ENCODE results near the gene ZNF282. TPM values are rescaled to one million over a fixed set of nuclear protein-coding genes. Genes with fewer than 3 reads are reported as not detected.
"Not testable (repeated sequence)": the region's sequence is repeated elsewhere in the genome, so short reads cannot be mapped to it uniquely, and the experiment has no call there.

Gene ZNF282
- total and polyA plus RNA-seq, 7 experiments from 2014 or later: 0.83 to 36.7 (median 13.3) TPM

DNA sequence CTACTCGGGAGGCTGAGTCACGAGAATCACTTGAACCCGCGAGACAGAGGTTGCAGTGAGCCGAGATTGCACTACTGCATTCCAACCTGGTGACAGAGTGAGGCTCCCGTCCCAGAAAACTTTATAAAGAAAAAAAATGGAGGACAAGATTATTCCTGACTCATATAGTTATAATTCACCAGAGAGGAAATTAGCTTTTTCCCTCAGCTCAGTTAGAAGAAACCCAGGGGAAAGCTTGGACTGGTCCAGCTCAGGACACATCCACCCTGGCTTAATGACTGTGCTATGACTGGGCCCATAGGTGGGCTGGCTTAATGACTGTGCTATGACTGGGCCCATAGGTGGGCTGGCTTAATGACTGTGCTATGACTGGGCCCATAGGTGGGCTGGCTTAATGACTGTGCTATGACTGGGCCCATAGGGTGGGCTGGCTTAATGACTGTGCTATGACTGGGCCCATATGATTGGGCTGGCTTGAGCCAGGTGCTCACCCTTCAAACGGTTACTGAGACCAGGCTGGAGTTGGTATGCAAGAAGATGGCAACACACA is 38.4 kb downstream of the ZNF282 start:
- H3K4me1 Mint-ChIP-seq; H3K27ac Mint-ChIP-seq; ATAC-seq; H3K9me3 Mint-ChIP-seq; H3K27ac ChIP-seq (ENCODE audit: low read depth, low read length); H3K4me3 ChIP-seq (ENCODE audit: low read length); intact Hi-C loops (cut with micrococcal nuclease); H3K4me1 ChIP-seq (ENCODE audit: control insufficient read depth in 2 of 2, insufficient read depth in 2 of 2, low read length in 2 of 2); DNase-seq; H3K36me3 Mint-ChIP-seq; H3K36me3 ChIP-seq (ENCODE audit: control insufficient read depth in 2 of 3, insufficient read depth in 3 of 3, low read length in 3 of 3); H3K9me3 ChIP-seq (ENCODE audit: control insufficient read depth in 2 of 3, low read length in 3 of 3); H3K27me3 ChIP-seq (ENCODE audit: control insufficient read depth in 2 of 2, insufficient read depth in 2 of 2, low read length in 2 of 2); H3K4me3 Mint-ChIP-seq: not testable (repeated sequence)
- ChIA-PET CTCF (interaction anchor here (1.0 kb wide), 1 partner anchor 262 kb away, joined by 3 read pairs; no protein-coding TSS in a partner anchor), POLR2A (interaction anchor here (0.9 kb wide), 1 partner anchor 51 kb away, joined by 3 read pairs; no protein-coding TSS in a partner anchor)
- peaks cover 5 to 19% (median 10%) of the 10 kb centered on the region in 5 donors for H3K27me3 Mint-ChIP-seq

DNA sequence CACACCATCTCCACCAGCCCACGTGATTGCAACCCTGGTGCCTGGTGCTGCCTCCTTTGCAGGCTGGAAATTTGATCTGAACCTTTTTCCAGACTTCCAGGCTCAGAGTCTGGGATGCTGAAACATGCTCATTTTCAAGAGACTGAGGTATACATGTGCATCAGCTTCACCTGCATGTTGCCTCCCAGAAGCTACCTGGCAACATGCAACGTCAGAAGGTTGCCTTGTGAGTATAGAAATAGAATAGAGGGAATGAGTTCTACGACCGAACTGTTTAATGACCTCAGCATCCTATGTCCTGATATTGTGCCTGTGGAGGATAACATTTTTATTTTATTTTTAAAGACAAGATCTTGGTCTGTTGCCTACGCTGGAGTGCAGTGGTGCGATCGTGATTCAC is 42.2 kb downstream of the ZNF282 start:
- POLR2A ChIA-PET: no interaction called here
- Mint-ChIP-seq H3K27ac (no peak overlapping the region), H3K4me1 (peaks cover 16 to 33% (median 25%) of the 10 kb centered on the region in 7 donors), H3K36me3 (peaks cover under 1 to 5% (median 2%) of the 10 kb centered on the region in 5 donors), H3K27me3 (peaks cover 2 to 17% (median 8%) of the 10 kb centered on the region in 5 donors), H3K4me3 (peak overlapping the region in 1 of 10 donors; percentile 16), H3K9me3 (peaks cover 0 to 2% (median 0%) of the 10 kb centered on the region in 11 donors)
- intact Hi-C loops (cut with micrococcal nuclease): loop anchor here in 1 of 2 donors (5.0 kb wide), 1 partner anchor 40 kb away; the partner anchor contains the start of gene ZNF282
- no peak for DNase-seq
- Histone ChIP-seq H3K9me3 (ENCODE audit: control insufficient read depth in 2 of 3, low read length in 3 of 3) (no peaks in the 10 kb centered on the region), H3K27me3 (ENCODE audit: control insufficient read depth in 2 of 2, insufficient read depth in 2 of 2, low read length in 2 of 2) (no peaks in the 10 kb centered on the region), H3K27ac (ENCODE audit: low read depth, low read length) (no peak overlapping the region), H3K4me3 (ENCODE audit: low read length) (no peak overlapping the region), H3K36me3 (ENCODE audit: control insufficient read depth in 2 of 3, insufficient read depth in 3 of 3, low read length in 3 of 3) (peaks cover 0 to 6% (median 0%) of the 10 kb centered on the region in 3 experiments), H3K4me1 (ENCODE audit: control insufficient read depth in 2 of 2, insufficient read depth in 2 of 2, low read length in 2 of 2) (peaks cover 14 to 16% of the 10 kb centered on the region in 2 donors)
- ATAC-seq: no peak
- CTCF ChIA-PET: no interaction called here

DNA sequence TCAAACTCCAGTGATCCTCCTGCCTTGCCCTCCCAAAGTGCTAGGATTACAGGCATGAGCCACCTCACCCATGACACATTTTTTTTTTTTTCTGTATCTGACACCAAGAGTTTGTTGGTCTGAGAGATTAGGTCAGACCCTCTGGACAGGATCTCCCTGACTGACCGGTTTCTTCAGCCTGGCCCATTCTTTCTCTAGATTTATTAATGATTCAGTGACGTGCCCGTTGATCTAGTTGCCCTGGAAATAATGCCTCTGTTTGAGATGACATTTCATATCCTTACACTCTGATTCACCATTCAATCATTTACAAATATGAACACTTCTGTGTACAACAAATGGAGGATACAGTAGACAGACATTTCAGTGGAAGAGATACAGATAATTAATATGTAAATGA is 42.7 kb downstream of the ZNF282 start:
- no peak overlapping the region for H3K27ac ChIP-seq (ENCODE audit: low read depth, low read length)
- peak overlapping the region; percentile 3 to 93 (median 61) for H3K4me3 Mint-ChIP-seq
- peaks cover 0 to 12% (median 5%) of the 10 kb centered on the region in 5 donors for H3K27me3 Mint-ChIP-seq
- ChIA-PET POLR2A (no interaction called here), CTCF (no interaction called here)
- H3K4me1 ChIP-seq (ENCODE audit: control insufficient read depth in 2 of 2, insufficient read depth in 2 of 2, low read length in 2 of 2): peaks cover 14 to 16% of the 10 kb centered on the region in 2 donors
- H3K9me3 ChIP-seq (ENCODE audit: control insufficient read depth in 2 of 3, low read length in 3 of 3): no peaks in the 10 kb centered on the region
- H3K4me1 Mint-ChIP-seq: peaks cover 21 to 39% (median 30%) of the 10 kb centered on the region in 7 donors
- DNase-seq (no peak), ATAC-seq (no peak)
- peaks cover 4 to 9% (median 5%) of the 10 kb centered on the region in 5 donors for H3K36me3 Mint-ChIP-seq
- H3K27me3 ChIP-seq (ENCODE audit: control insufficient read depth in 2 of 2, insufficient read depth in 2 of 2, low read length in 2 of 2): no peaks in the 10 kb centered on the region
- peak overlapping the region in 4 of 9 donors; percentile 32 to 70 (median 54) for H3K27ac Mint-ChIP-seq
- no peak overlapping the region for H3K4me3 ChIP-seq (ENCODE audit: low read length)
- peaks cover 0 to 5% (median 0%) of the 10 kb centered on the region in 11 donors for H3K9me3 Mint-ChIP-seq
- intact Hi-C loops (cut with micrococcal nuclease): loop anchor here in 1 of 2 donors (2.0 to 5.0 kb wide), 2 partner anchors 41 to 185 kb away; partner anchors contain the start of gene ZNF282
- H3K36me3 ChIP-seq (ENCODE audit: control insufficient read depth in 2 of 3, insufficient read depth in 3 of 3, low read length in 3 of 3): peaks cover 0 to 6% (median 0%) of the 10 kb centered on the region in 3 experiments

DNA sequence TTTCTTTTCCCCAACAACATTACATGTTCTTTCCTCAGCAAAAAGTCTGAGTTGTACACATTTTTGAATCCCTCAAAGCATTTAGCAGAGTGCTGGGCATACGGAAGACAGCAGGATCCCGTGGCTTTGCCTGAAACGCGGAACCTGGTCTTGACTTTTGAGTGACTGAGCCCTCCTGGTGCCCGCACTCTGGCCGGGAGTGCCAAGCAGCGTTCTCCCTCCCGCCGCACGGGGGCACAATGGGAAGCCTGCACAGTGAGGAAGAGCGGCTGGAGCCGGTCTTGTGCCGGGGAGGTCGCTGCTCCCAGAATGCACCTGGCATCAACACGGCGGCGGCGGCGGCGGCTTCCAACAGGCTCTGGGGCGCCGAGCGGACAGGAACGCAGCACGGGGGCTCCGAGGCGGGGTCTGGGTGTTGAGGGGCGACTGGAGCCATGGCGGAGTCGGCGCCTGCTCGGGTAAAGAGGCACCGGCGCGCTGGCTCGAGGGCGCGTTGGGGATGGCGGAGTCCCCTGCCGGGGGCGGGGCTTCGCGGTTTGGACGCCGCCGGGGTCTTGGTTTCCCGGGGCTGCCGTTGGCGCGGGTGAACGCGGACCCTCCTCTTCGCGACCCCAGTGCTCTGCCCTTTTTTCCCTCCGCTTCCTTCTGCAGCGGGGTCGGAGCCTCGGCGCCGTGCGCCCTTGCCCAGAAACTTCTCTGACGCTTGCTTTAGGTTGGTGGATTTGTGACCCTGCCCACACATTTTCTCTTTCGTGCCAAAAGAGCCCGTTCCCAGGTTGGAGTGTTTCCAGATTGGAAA is 44.2 kb downstream of the ZNF282 start, which contains the start of gene ZNF212:
TSS of gene ZNF212 (plus strand) at position 307 of the 799 bp plus-strand sequence. CDS start at position 435, 128 bp downstream.
- intact Hi-C loops (cut with micrococcal nuclease): loop anchor here (1.0 to 5.0 kb wide), 14 partner anchors 23 to 503 kb away; partner anchors contain the start of genes ZNF282 (in 2 of the 2), ZNF746 (in 2 of the 2), ZNF783 (in 2 of the 2) and PDIA4 (in 1 of the 2)
- Mint-ChIP-seq H3K4me1 (peaks cover 23 to 43% (median 33%) of the 10 kb centered on the region in 7 donors), H3K36me3 (peaks cover 4 to 9% (median 5%) of the 10 kb centered on the region in 5 donors), H3K27me3 (peaks cover 0 to 6% (median 0%) of the 10 kb centered on the region in 5 donors), H3K27ac (peak within 1 kb of the TSS; percentile 71 to 89 (median 87)), H3K4me3 (peak within 1 kb of the TSS; percentile 85 to 95 (median 92)), H3K9me3 (peaks cover 0 to 5% (median 0%) of the 10 kb centered on the region in 11 donors)
- ATAC-seq (peak; percentile 100), DNase-seq (peak; percentile 75 to 89 (median 84))
- Histone ChIP-seq H3K27ac (ENCODE audit: low read depth, low read length) (peak within 1 kb of the TSS; percentile 76), H3K9me3 (ENCODE audit: control insufficient read depth in 2 of 3, low read length in 3 of 3) (no peaks in the 10 kb centered on the region), H3K27me3 (ENCODE audit: control insufficient read depth in 2 of 2, insufficient read depth in 2 of 2, low read length in 2 of 2) (no peaks in the 10 kb centered on the region), H3K4me3 (ENCODE audit: low read length) (peak within 1 kb of the TSS; percentile 90), H3K4me1 (ENCODE audit: control insufficient read depth in 2 of 2, insufficient read depth in 2 of 2, low read length in 2 of 2) (peaks cover 14 to 16% of the 10 kb centered on the region in 2 donors), H3K36me3 (ENCODE audit: control insufficient read depth in 2 of 3, insufficient read depth in 3 of 3, low read length in 3 of 3) (peaks cover 0 to 6% (median 0%) of the 10 kb centered on the region in 3 experiments)
- ChIA-PET CTCF (no interaction called here), POLR2A (interaction anchor here (0.5 to 2.0 kb wide), 4 partner anchors 19 to 260 kb away, joined by 3 to 9 read pairs (median 4); partner anchors contain the start of gene ZNF783)

DNA sequence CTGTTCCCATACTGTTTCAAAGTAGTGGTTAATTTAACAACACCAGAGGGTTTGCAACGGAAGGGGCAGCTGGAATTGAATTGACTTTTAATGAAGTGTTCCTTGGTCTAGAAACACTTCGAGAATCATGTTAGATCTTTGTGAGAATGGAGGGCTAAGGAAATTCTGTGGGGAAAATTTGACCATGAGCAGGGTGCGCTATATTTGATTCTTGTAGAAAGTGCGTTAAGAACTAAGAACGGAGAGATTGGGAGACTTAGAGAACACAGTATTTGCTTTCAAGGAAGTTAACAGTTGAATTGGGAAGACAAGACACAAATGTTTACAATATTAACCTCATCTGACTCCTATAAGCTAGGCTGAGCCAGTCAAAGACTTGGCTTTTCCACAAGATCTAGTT is 45.3 kb downstream of the ZNF282 start:
- no peaks in the 10 kb centered on the region for H3K27me3 ChIP-seq (ENCODE audit: control insufficient read depth in 2 of 2, insufficient read depth in 2 of 2, low read length in 2 of 2)
- Mint-ChIP-seq H3K36me3 (peaks cover 4 to 9% (median 5%) of the 10 kb centered on the region in 5 donors), H3K4me1 (peaks cover 24 to 51% (median 41%) of the 10 kb centered on the region in 7 donors), H3K9me3 (peaks cover 0 to 5% (median 0%) of the 10 kb centered on the region in 11 donors), H3K27me3 (peaks cover 0 to 6% (median 0%) of the 10 kb centered on the region in 5 donors), H3K4me3 (peak overlapping the region; percentile 85 to 95 (median 92)), H3K27ac (peak overlapping the region; percentile 69 to 89 (median 86))
- no peaks in the 10 kb centered on the region for H3K9me3 ChIP-seq (ENCODE audit: control insufficient read depth in 2 of 3, low read length in 3 of 3)
- peak overlapping the region; percentile 76 for H3K27ac ChIP-seq (ENCODE audit: low read depth, low read length)
- peak overlapping the region; percentile 90 for H3K4me3 ChIP-seq (ENCODE audit: low read length)
- peaks cover 0 to 6% (median 0%) of the 10 kb centered on the region in 3 experiments for H3K36me3 ChIP-seq (ENCODE audit: control insufficient read depth in 2 of 3, insufficient read depth in 3 of 3, low read length in 3 of 3)
- ATAC-seq: no peak
- ChIA-PET POLR2A (interaction anchor here (0.5 to 2.0 kb wide), 6 partner anchors 18 to 1820 kb away, joined by 3 to 9 read pairs (median 4); partner anchors contain the start of gene ZNF783), CTCF (interaction anchor here (1.2 to 1.3 kb wide), 2 partner anchors 44 to 93 kb away, joined by 4 to 8 read pairs; partner anchors contain the start of gene ZNF398)
- intact Hi-C loops (cut with micrococcal nuclease): no loop called here
- peaks cover 14 to 16% of the 10 kb centered on the region in 2 donors for H3K4me1 ChIP-seq (ENCODE audit: control insufficient read depth in 2 of 2, insufficient read depth in 2 of 2, low read length in 2 of 2)
- DNase-seq: no peak

DNA sequence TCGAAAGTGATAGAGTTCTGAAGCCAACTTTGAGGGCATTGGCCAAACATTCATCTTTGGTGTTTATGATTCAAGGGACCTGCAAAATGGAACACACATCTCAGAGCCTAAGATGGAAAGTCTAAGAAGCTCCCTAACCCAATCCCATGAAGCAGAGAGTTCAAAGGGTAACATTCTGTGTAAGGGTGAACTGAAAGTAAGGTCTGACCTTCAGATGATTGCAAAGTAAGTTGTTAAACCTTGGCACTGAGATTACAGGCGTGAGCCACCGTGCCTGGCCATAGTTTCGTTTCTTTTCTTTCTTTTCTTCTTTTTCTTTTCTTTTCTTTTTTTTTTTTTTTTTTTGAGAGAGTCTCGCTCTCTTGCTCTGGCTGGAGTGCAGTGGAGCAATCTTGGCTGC is 46.4 kb downstream of the ZNF282 start:
- Mint-ChIP-seq H3K27me3 (peaks cover 0 to 3% (median 0%) of the 10 kb centered on the region in 5 donors), H3K36me3 (peaks cover 4 to 11% (median 5%) of the 10 kb centered on the region in 5 donors), H3K4me3 (peak overlapping the region in 9 of 10 donors; percentile 14 to 95 (median 38)), H3K9me3 (peaks cover 0 to 5% (median 0%) of the 10 kb centered on the region in 11 donors), H3K27ac (no peak overlapping the region), H3K4me1 (peaks cover 29 to 57% (median 47%) of the 10 kb centered on the region in 7 donors)
- intact Hi-C loops (cut with micrococcal nuclease): no loop called here
- no peak for ATAC-seq
- Histone ChIP-seq H3K27ac (ENCODE audit: low read depth, low read length) (no peak overlapping the region), H3K27me3 (ENCODE audit: control insufficient read depth in 2 of 2, insufficient read depth in 2 of 2, low read length in 2 of 2) (no peaks in the 10 kb centered on the region), H3K4me3 (ENCODE audit: low read length) (no peak overlapping the region), H3K4me1 (ENCODE audit: control insufficient read depth in 2 of 2, insufficient read depth in 2 of 2, low read length in 2 of 2) (peaks cover 14 to 16% of the 10 kb centered on the region in 2 donors), H3K36me3 (ENCODE audit: control insufficient read depth in 2 of 3, insufficient read depth in 3 of 3, low read length in 3 of 3) (peaks cover 0 to 6% (median 0%) of the 10 kb centered on the region in 3 experiments), H3K9me3 (ENCODE audit: control insufficient read depth in 2 of 3, low read length in 3 of 3) (no peaks in the 10 kb centered on the region)
- no peak for DNase-seq
- ChIA-PET CTCF (interaction anchor here (0.6 to 1.3 kb wide), 2 partner anchors 43 to 218 kb away, joined by 3 to 8 read pairs; no protein-coding TSS in a partner anchor), POLR2A (interaction anchor here (0.9 kb wide), 1 partner anchor 379 kb away, joined by 3 read pairs; no protein-coding TSS in a partner anchor)
